K562 (cell line): ENCODE data around the gene SSH3. TPM values are rescaled to one million over a fixed set of nuclear protein-coding genes. Genes with fewer than 3 reads are reported as not detected.

Experiments used
- CBFA2T2 ChIP-seq: fragments of 450-650 bp; conservative IDR thresholded peaks from 2 replicates; pipeline ENCODE4 v1.6.1; 2017; ENCODE audit warnings: mild to moderate bottlenecking
- CBFB ChIP-seq: sonication (generic); formaldehyde crosslinking; IDR thresholded peaks from 2 replicates; pipeline ENCODE4 v1.4.0; 2020; ENCODE audit warnings: mild to moderate bottlenecking, missing genetic modification reagents
- KDM5B ChIP-seq: fragments of 200-600 bp; sonication (generic); IDR thresholded peaks from 2 replicates; pipeline ENCODE4 v1.6.1; 2012; ENCODE audit warnings: low read depth, mild to moderate bottlenecking, moderate library complexity, low read length, control low read depth, inconsistent platforms; ENCODE audit not compliant: insufficient replicate concordance
- LARP7 ChIP-seq: fragments of 450-650 bp; IDR thresholded peaks from 2 replicates; pipeline ENCODE4 v1.6.1; 2016
- NCOA6 ChIP-seq: fragments of 450-650 bp; IDR thresholded peaks from 2 replicates; pipeline ENCODE4 v1.6.1; 2017; ENCODE audit warnings: mild to moderate bottlenecking
- NFYB ChIP-seq: IDR thresholded peaks from 2 replicates; pipeline ENCODE4 v1.6.1; 2011; ENCODE audit warnings: mild to moderate bottlenecking, moderate library complexity; ENCODE audit not compliant: insufficient read length; ENCODE audit errors: extremely low read depth
- RREB1 ChIP-seq: fragments of 250-450 bp; sonication (Bioruptor Pico); IDR thresholded peaks from 2 replicates; pipeline ENCODE4 v1.4.0; 2020
- RUNX1 ChIP-seq: sonication (generic); IDR thresholded peaks from 2 replicates; pipeline ENCODE4 v1.6.1; 2016; ENCODE audit warnings: antibody characterized with exemption, low read depth
- SMAD1 ChIP-seq: fragments of 150-350 bp; IDR thresholded peaks from 2 replicates; pipeline ENCODE4 v1.6.1; 2014; ENCODE audit warnings: low read length, low read depth; ENCODE audit not compliant: partially characterized antibody
- SREBF1 ChIP-seq: fragments of 150-350 bp; IDR thresholded peaks from 2 replicates; pipeline ENCODE4 v1.6.1; 2014; ENCODE audit warnings: antibody characterized with exemption, low read depth, low read length, borderline replicate concordance
- ZBTB17 ChIP-seq: fragments of 450-650 bp; formaldehyde crosslinking; IDR thresholded peaks from 2 replicates; pipeline ENCODE4 v1.4.0; 2020; ENCODE audit warnings: mild to moderate bottlenecking
- ZNF197 ChIP-seq: fragments of 200-800 bp; sonication (Bioruptor generic); IDR thresholded peaks from 2 replicates; pipeline ENCODE4 v1.6.1; 2016; ENCODE audit warnings: low read depth, missing genetic modification characterization, missing compliant biosample characterization
- ZNF407 ChIP-seq: fragments of 450-650 bp; IDR thresholded peaks from 2 replicates; pipeline ENCODE4 v1.6.1; 2016; ENCODE audit warnings: low read depth
- polyA plus RNA-seq, 8 experiments: library from polyadenylated mRNA; depleted of rRNA in 4 of 8; stranded (reverse) in 5 of 8; unstranded in 3 of 8; fragments of >200 nt; fragmentation: Nextera tagmentation in 2 of 8; fragmentation: Illumina TruSeq in 1 of 8; extraction: Ambion mirVana in 2 of 8; extraction: Trizol in 1 of 8; gene quantifications; 2 replicates each; pipeline versions ENCODE4 v1.2.1 to v1.2.3, GENCODE V29; 2011 to 2014; ENCODE audit warnings: inconsistent platforms in 1 of 8, missing spikeins in 1 of 8
- total RNA-seq, 7 experiments: library from RNA; depleted of rRNA in 6 of 7; stranded (reverse); fragments of >200 nt in 6 of 7; fragmentation: Illumina TruSeq in 2 of 7; extraction: Trizol in 2 of 7; gene quantifications; 2 replicates each; pipeline versions ENCODE4 v1.2.1 to v1.2.3, GENCODE V29; 2011 to 2021; ENCODE audit warnings: low replicate concordance in 1 of 7

SSH3 gene
- total and polyA plus RNA-seq, 9 of the 15 experiments (the other 6 are each of a cell fraction or from before 2014, with no cell fraction given) = 0.07 to 1.0 (median 0.24) TPM; not detected in 3

GRCh38 chr11:67312187-67313021 lies 9.1 kb downstream of the SSH3 start (continued):
- no peak for TF ChIP-seq RREB1 (CRISPR knock-in tag)
- peak; percentile 59; the same call in 1 of the 2 replicates for TF ChIP-seq ZBTB17 (CRISPR knock-in tag)
- no peak for TF ChIP-seq CBFA2T2
- peak; percentile 55 for TF ChIP-seq KDM5B
- TF ChIP-seq ZNF197 (CRISPR knock-in tag) = peak; percentile 50; the same call in 1 of the 2 replicates
- TF ChIP-seq RUNX1 = 0 out of 2 replicates have a peak, but pooled peaks have one; percentile 30
- no peak for TF ChIP-seq CBFB
- no peak for TF ChIP-seq SREBF1
- TF ChIP-seq NFYB = no peak
- no peak for TF ChIP-seq NCOA6
- no peak for TF ChIP-seq LARP7
- TF ChIP-seq ZNF407 = no peak
- TF ChIP-seq SMAD1 = no peak
